Stimulated activated CD4-positive, alpha-beta T cell treated with anti-CD3 and anti-CD28 coated beads, Interleukin-15, amount 100 ng/mL, for 24 hours (primary cell): ENCODE results near the gene BPIFB6.

Experiments
- DNase-seq: peaks from one replicate; pipeline ENCODE4 v3.0.0-alpha.2; 2020

The BPIFB6 gene, protein sequence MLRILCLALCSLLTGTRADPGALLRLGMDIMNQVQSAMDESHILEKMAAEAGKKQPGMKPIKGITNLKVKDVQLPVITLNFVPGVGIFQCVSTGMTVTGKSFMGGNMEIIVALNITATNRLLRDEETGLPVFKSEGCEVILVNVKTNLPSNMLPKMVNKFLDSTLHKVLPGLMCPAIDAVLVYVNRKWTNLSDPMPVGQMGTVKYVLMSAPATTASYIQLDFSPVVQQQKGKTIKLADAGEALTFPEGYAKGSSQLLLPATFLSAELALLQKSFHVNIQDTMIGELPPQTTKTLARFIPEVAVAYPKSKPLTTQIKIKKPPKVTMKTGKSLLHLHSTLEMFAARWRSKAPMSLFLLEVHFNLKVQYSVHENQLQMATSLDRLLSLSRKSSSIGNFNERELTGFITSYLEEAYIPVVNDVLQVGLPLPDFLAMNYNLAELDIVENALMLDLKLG

DNA sequence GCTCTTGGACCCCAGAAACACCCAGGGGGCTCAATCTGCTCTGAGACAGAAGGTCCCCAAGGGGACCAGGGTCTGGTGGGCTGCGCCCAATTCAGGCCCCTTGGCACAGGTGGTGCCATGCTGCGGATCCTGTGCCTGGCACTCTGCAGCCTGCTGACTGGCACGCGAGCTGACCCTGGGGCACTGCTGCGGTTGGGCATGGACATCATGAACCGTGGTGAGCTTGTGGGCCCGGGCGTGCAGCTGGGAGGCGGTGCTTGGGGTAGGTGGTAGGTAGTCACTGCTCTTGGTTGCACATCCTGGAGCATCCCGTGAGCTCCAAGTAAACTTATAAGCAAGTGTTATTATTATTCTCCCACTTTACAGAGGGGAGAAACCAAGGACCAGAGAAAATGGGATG lies at the start of gene BPIFB6:
Gene BPIFB6, plus strand, starts transcription at position 118 of the 400 bp plus-strand sequence. Its CDS starts 0 bp downstream, at position 118.
- no peak for DNase-seq

DNA sequence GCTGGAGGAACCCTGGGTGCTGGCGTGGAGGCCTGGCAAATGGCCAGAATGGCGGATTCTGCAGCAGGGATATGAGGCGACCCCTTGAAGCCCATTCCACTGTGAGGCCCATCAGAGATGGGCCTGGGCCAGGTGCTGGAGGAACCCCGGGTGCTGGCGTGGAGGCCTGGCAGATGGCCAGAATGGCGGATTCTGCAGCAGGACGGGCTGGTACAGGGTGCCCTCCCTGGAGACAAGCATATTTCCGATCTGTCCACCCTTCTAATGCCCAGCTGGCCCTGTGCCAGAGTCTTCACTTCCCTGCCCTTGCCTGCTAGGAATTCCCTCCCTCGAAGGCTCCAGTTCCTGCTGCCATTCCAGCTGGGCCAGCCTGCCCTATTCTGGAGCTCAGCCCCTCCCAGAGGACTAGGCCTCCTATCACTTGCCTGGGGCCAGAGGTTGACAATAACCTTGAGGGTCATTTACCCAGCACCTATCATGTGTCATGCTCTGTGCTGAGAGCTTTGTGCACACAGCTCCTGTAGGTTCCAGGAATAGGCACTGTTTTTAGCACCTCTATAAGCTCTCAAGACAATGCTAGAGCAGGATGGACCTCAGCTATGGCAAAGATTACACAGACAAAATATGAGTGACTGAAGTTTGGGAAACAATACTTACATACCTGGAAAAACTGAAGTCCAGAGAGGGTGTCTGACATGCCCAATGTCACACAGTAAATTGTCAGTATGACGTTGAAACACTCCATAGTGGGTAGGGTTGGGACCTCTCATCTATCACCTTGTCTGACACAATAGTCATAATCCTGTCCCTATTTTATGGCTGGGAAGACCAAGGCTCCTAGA lies 48.6 kb upstream of the BPIFB6 start:
- no peak for DNase-seq

GRCh38 chr20:32983459-32984112 lies 47.9 kb upstream of the BPIFB6 start:
- no peak for DNase-seq

- no peak for DNase-seq
Measured at GRCh38 chr20:32984196-32984595, 47.3 kb upstream of the BPIFB6 start.

- no peak for DNase-seq
Measured at GRCh38 chr20:32984631-32985354, 46.7 kb upstream of the BPIFB6 start.

DNA sequence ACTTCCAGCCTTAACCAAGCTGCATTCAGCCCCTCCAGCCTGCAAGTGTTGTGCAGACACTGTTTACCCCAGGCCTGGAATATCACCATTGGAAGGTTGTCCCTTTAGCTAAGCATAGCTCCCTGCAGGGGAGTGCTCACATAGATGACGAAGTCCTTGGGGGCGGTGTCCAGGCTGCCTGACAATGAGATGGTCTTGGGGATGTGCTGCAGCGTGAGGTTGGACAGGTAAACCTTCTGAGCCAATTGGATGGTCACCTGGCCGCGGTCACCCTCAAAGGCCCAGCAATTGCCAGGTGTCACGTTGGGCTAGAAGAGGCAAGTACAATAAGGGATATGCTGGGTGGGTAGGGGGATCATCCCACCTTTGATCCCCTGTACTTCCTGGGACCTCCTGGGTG lies 45.9 kb upstream of the BPIFB6 start:
- DNase-seq: no peak

GRCh38 chr20:32986331-32986966 lies 45.0 kb upstream of the BPIFB6 start:
- no peak for DNase-seq

- DNase-seq: no peak
Measured at GRCh38 chr20:32987044-32987825, 44.2 kb upstream of the BPIFB6 start.

- DNase-seq: no peak
Measured at GRCh38 chr20:32988008-32988407, 43.4 kb upstream of the BPIFB6 start.

DNA sequence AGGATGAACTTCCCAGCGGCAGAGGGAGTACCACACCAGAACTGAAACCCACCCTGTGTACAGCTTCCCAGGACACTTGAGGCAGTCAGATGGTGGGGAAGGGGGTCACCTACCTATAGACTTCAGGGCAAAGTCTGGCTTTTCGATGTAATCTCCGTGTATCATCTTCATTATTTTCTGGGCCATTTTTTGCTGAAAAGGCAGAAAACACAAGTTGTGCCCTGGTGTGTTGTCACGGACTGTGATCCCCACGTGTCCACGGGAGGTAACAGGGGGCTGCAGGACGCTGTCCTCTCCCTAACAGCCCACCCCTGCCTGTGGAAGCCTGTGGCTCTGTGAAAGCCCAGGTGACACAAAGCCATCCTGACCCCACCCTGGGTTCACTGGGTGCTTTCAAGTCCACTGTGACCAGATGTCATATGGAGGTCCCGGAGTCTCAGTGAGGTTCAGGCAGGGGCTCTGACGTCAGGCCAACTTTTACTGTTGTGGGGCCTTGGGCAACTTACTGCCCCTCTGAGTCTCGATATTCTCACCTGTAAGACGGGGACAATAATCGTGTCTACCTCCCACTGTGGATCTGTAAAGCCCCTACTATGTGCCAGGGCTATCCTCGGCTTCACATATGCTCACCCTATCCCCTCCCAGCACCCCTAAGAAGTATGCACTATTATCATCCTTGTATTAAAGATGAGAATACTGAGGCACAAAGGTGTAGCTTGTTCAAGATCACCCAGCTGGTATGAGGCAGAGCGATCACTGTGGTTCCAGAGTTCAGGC lies 41.8 kb upstream of the BPIFB6 start:
- no peak for DNase-seq

DNA sequence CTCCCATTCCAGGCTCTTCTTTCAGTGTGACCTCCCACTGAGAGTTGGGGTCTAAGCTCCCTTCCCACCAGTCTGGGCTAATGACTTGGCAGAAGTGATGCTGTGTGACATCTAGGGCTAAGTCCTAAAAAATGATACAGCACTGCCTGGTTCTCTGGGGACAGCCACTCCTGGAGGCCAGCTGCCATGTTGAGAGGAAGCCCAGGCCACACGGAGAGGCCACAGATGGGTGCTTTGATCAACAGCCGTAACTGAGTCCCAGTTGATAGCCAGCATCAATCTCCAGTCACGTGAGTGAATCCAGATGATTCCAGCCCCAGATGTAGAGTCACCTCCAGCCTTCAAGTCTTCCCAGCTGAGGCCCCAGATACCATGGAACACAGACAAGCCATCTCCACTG lies 41.0 kb upstream of the BPIFB6 start:
- DNase-seq: no peak

DNA sequence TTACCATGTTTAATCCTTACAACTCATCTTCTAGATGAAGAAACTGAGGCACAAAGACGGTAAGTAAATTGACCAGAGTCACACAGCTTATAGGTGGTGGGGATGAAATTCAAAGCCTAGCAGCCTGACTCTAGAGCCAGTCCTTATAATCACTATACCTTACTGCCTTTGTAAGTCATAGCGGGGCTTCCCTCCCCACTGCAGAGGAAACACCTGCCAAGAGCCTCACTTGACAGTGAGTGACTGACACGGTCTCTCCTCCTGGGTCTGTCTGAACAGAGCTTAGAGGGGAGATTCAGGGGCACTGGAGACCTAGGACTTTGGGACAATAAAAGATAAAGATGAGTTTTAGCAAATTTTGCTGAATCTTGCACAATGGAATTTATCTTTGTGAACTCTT lies 40.1 kb upstream of the BPIFB6 start:
- no peak for DNase-seq

DNA sequence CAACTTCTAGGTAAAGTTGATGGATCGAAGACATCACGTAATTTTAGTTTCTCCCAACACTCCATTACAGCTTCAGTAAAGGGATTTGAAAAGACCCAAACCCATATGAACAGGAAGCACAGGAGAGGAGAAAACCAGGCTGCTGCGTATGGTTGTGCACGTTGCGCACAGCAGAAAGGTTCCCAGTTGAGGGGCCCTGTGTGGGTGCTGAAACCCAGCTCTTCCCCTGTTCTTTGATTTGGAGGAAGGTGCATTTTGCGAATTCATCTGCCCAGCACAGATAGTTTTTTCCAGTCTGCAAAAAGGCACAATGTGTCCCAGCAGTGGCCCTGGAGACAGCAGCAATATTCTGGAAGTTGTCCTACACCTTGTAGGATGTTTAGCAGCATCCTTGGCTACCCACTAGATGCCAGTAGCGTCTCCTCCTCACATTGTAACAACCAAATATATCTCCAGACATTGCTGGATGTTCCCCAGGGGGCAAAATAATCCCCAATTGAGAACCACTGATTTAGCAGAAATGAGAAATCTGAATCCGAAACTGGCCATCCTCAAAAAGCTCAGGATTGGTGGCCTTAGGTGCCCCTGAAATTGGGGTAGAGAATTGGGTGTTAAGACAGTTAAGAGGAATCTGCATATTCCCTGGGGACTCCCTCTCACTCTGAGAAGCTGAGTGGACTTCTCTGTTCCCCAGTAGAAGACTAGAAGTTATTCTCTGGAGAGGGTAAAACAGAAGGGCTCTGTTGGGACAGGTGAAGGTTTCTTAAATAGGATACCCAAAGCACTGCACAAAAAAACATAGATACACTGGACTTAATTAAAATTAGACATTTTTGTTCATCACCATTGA lies 39.4 kb upstream of the BPIFB6 start:
- no peak for DNase-seq

DNA sequence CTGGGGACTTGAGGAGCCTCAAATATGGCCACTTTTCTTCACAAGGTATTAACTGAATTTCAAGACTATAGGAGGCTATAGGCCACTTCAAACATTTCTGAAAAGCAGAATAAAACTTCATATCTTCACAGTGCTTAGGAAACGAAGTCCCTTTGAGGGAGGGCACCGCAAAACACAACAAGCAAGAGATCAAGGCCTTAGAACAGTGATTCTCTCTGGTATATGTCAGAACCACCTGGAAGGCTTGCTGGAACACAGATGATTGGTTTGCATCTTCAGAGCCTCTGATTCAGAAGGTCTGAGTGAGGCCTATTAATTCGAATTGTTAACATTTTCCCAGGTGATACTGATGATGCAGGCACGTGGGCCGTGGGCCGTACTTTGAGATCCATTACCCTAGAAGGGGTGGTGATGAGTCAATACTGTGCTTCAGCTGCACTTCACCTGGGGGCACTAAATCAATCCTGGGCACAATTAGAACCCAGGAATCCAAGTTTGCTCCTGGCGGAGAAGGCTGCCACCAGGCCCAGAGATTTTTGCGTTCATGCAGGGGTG lies 37.9 kb upstream of the BPIFB6 start:
- DNase-seq: no peak

DNA sequence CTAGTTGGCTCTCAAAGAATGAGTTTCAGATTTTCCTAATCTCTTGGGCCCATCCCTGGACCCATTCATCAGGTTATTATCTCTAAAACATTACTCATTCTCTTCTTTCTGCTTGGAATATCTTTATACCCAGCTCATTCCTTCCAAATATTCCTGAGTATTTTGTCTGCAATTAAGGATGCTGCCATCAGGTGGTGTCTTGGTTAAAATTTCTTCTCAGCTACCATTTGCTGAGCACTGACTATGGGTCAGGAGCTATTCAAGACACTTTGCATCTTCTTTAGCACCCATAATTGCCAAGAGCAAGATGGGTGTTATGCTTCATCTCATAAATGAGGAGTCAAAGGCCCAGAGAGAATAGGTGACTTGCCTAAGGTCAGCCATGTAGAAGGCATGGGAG lies 35.6 kb upstream of the BPIFB6 start:
- DNase-seq: no peak

DNA sequence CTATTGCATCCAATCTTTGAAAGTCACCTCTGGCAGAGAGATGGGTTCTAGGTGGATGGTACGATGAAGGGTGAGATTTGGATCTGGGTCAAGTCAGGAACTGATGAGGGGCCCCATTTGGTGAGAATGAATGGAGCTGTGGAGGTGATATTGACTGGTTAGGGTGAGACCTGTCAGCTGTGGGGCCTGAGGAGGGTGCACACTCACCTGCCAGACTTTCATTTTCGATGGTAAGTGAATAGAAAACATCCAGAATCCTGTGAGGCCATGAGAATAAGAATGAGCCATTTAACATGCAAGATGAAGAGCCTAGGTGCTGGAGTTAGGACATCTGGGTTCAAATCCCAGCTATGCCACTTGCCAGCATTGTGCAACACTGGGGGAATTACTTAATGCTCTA lies 34.0 kb upstream of the BPIFB6 start:
- no peak for DNase-seq

- no peak for DNase-seq
Measured at GRCh38 chr20:32999603-33000250, 31.7 kb upstream of the BPIFB6 start.

GRCh38 chr20:33000802-33001466 lies 30.5 kb upstream of the BPIFB6 start:
- no peak for DNase-seq
